GM20000 (cell line): Measurements from ENCODE around the gene TRIM39.

Experiments
- DNase-seq: peaks from one replicate; pipeline ENCODE4 v3.0.0; 2012; ENCODE audit warnings: low spot score
- CTCF ChIP-seq: IDR thresholded peaks from 2 replicates; pipeline ENCODE4 v1.5.1; 2012; ENCODE audit warnings: mild to moderate bottlenecking, control low read depth; ENCODE audit errors: extremely low read depth, missing control alignments

The TRIM39 gene

DNA sequence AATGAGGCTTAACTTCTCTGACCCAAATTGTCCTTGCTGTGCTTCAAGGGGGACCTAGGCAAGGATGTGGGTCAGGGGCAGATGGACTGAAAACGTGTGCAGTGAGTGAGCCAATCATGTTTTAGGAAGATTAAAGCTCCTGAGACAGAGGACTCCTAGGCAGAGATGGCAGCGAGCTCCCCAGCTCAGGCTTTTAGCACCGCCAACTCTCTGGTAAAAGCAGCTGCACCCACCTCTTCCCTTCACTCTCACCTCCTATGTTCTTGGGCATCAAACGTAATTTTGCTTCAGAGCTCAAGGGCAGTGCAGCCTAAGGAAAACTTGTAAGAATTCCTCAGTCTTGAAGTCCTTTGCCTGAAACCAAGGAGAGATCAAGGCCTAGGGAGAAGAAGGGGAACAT, 28.6 kb downstream of the TRIM39 start:
- no peak for DNase-seq
- no peak for TF ChIP-seq CTCF

DNA sequence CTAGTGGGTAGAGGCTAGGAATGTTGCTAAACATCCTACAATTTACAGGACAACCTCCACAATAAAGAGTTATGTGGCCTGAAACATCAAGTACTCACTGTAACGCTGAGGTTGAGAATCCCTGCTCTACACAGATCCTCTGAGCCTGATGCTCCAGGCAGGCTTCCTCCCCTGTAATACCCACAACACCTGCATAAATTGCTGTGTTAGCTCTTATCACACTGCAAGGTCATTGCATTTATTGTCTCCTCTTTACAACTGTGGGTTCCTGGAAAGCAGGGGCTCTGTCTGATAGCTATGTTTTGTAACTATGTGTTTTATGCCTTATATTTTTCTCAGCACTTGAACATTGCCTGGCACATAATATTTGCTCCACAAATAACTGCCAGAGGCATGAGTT, 29.8 kb downstream of the TRIM39 start:
- DNase-seq: no peak
- TF ChIP-seq CTCF: no peak

DNA sequence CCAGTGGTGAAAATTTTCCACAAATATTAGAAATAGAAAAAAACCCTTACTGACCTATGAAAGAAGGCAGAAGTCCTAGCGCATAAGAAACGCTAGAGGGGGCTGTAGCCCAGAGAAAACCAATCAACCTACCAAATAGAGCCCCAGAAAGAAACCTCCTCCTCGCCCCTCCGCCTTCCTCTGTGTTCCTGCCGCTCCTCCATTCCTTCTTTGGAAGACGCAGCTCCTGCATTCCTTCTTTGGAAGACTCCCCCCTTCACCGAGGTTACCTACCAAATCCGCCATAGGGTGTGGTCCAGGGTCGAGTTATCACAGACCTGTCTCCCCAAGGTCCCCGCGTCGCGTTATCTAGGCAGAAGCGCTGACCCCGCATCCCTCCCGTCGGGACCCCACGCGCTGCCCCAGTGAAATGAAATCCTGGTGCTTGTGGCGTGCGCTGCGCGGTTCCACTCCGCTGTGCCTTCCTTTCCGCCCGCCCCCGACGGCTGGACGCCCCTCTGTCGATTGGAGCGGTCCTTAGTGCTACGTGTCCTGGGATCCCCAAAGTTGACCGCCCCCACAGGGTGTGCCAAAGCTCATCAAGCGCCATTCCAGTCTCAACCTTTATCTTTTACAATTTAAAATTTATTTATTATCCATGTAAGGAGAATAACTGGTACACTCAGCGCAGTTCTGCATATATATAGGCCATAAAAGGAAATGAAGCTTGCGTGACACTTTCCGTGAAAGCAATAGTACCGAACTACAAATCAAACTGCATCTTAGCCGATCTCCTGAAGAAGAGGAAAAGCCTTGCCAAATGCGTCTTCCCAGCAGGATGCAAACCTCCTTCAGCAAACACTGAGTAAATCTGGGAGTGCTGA, 31.2 kb downstream of the TRIM39 start:
- peak; percentile 63 for DNase-seq
- peak; percentile 39 for TF ChIP-seq CTCF

DNA sequence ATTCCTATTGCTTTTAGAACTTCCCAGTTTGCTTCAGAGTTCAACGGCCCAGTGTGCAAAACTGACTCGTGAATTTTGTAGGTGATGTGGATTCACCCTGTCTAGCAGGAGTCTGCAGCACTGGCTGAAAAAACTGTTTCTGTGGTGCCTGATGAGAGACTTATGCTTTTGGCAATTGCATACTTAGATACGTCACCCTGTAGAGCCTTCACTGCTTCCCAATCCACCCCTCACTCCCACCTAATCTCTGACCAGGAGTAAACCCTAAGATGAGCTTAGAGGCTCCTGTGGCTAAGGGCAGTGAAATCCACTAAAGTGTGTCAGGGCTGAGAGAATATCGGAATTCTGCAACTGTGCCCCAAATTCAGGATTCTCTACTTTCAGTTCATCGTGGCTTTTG, 32.5 kb downstream of the TRIM39 start:
- DNase-seq: no peak
- no peak for TF ChIP-seq CTCF

- no peak for DNase-seq
These were observed 33.4 kb downstream of the TRIM39 start for GRCh38 chr6:30360139-30360538.

DNA sequence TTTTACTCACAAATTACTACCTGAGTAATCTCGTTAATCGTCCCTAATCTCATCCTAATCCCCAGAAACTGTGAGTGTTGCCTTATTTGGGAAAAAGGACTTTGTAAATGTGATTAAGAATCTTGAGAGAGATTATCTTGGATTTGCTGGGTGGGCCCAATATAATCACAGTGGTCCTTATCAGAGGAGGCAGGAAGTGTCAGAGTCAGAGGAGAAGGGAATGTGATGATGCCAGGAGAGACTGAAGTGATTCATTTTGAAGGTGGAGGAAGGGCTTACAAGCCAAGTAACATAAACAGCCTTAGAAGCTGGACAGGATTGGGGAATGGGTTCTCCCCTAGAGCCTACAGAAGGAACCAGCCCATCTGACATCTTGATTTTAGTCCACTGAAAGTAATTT, 34.9 kb downstream of the TRIM39 start:
- TF ChIP-seq CTCF: no peak
- DNase-seq: no peak

More at GRCh38 chr6:30360139-30360538, 33.4 kb downstream of the TRIM39 start:
- no peak for TF ChIP-seq CTCF

DNA sequence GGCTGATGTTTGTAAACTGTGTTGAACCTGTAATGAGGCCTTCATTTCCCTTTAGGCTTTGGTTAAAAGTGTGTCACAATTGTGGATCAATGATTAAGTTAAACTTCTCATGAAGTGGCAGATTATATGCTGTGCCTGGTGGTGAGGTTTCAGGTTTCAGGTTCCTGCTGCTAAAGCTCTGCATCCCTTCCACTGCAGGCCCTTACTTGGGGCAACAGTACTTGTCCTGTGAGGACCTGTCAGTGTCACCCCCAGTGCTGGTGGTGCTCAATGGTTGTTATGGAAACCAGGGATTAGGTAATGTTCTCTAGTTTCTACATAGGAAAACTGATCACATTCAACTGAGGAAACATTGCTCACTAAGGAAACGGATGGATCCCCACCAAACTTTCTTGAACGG, 36.7 kb downstream of the TRIM39 start:
- no peak for TF ChIP-seq CTCF
- no peak for DNase-seq
